ENCODE measurements around the gene RAVER1.
A peak's percentile ranks its signal among the peaks of the same experiment; 100 is the strongest.

RAVER1 gene

GRCh38 chr19:10332158-10332964 is 968 bp downstream of the RAVER1 start:
- DNase-seq (ENCODE audit: low read depth), result no peak
- TF ChIP-seq CTCF (conservative IDR thresholded peaks at IDR 0.05; ENCODE audit: low read depth, low read length), result peak; percentile 7
- H3K4me3 ChIP-seq (ENCODE audit: low read length), result peak overlapping the region; percentile 89

GRCh38 chr19:10329555-10329954 is 3.8 kb downstream of the RAVER1 start:
- no peak for TF ChIP-seq CTCF (conservative IDR thresholded peaks at IDR 0.05; ENCODE audit: low read depth, low read length)
- no peak for DNase-seq (ENCODE audit: low read depth)
- no peak overlapping the region for H3K4me3 ChIP-seq (ENCODE audit: low read length)

- no peak for DNase-seq (ENCODE audit: low read depth)
- no peak overlapping the region for H3K4me3 ChIP-seq (ENCODE audit: low read length)
- no peak for TF ChIP-seq CTCF (conservative IDR thresholded peaks at IDR 0.05; ENCODE audit: low read depth, low read length)
Observed at GRCh38 chr19:10328558-10329429, 4.5 kb downstream of the RAVER1 start.

- DNase-seq (ENCODE audit: low read depth), result no peak
- H3K4me3 ChIP-seq (ENCODE audit: low read length), result no peak overlapping the region
- no peak for TF ChIP-seq CTCF (conservative IDR thresholded peaks at IDR 0.05; ENCODE audit: low read depth, low read length)
Observed at GRCh38 chr19:10327793-10328192, 5.5 kb downstream of the RAVER1 start.

- H3K4me3 ChIP-seq (ENCODE audit: low read length), result no peak overlapping the region
- no peak for TF ChIP-seq CTCF (conservative IDR thresholded peaks at IDR 0.05; ENCODE audit: low read depth, low read length)
- DNase-seq (ENCODE audit: low read depth), result no peak
Observed at GRCh38 chr19:10325732-10326131, 7.6 kb downstream of the RAVER1 start.

- TF ChIP-seq CTCF (conservative IDR thresholded peaks at IDR 0.05; ENCODE audit: low read depth, low read length), result no peak
- H3K4me3 ChIP-seq (ENCODE audit: low read length), result no peak overlapping the region
Observed at GRCh38 chr19:10321874-10322835, 11.2 kb downstream of the RAVER1 start.

More at GRCh38 chr19:10321874-10322835, 11.2 kb downstream of the RAVER1 start:
- no peak for DNase-seq (ENCODE audit: low read depth)

Data from retinal pigment epithelial cell (primary cell).